ENCODE results near the gene COA6.

GRCh38 chr1:234401658-234402057, 28.4 kb downstream of the COA6 start:
- TF ChIP-seq POLR2A (IDR thresholded peaks at IDR 0.05), result no peak
- TF ChIP-seq POLR2AphosphoS5 (IDR thresholded peaks at IDR 0.05), result no peak
- TF ChIP-seq CTCF (IDR thresholded peaks at IDR 0.05), result no peak
- TF ChIP-seq EP300 (IDR thresholded peaks at IDR 0.05), result no peak

Data from stomach (tissue), 4 donors.